K562 (cell line): ENCODE measurements around the gene BRMS1. TPM values are rescaled to one million over a fixed set of nuclear protein-coding genes. Genes with fewer than 3 reads are reported as not detected.

Source experiments
- ATAC-seq: fragments of 200-7000 bp; cut with Tn5 transposase; 3 replicates; pipeline ENCODE4 v1.9.1; 2020; ENCODE audit warnings: moderate library complexity
- BruUV-seq: library from RNA; stranded (reverse); fragments of 400-500 nt; replicated peaks from 2 replicates; lab custom pipeline; 2021; lab: Mats Ljungman, UMichigan
- CTCF ChIA-PET: fragments of 300-600 bp; formaldehyde crosslinking; extraction: SDS; loops from one replicate; lab custom pipeline; 2021; ENCODE audit warnings: low intra/inter-chr PET ratio; lab: Yijun Ruan, JAX
- POLR2A ChIA-PET: fragments of 300-600, 350-650 bp; sonication (Branson Sonifier 250); formaldehyde crosslinking; extraction: SDS; loops from one replicate; lab custom pipeline; 2021; ENCODE audit warnings: antibody characterized with exemption, inconsistent platforms; lab: Yijun Ruan, JAX
- DNase-seq, 4 experiments: peaks; one replicate each; pipeline versions ENCODE4 v3.0.0 to v3.0.0-alpha.2; 2011 to 2018; ENCODE audit warnings: low spot score in 3 of 4, mixed read lengths in 3 of 4; ENCODE audit errors: extremely low read depth in 1 of 4
- FAIRE-seq: peaks from 2 replicates; lab custom pipeline; 2011; peaks lifted over from hg19 to GRCh38; lab: Jason Lieb, UNC
- H2AFZ ChIP-seq: 2 replicates; pipeline ENCODE4 v1.6.0; 2011; ENCODE audit warnings: low read depth, low read length, control low read depth, inconsistent platforms
- H3K27ac ChIP-seq: fragments of 200-600 bp; 3 replicates; pipeline ENCODE4 v1.8.0; 2011; ENCODE audit warnings: low read depth, mild to moderate bottlenecking, control low read depth, inconsistent platforms, low read length, moderate library complexity, mixed read lengths; ENCODE audit errors: extremely low read depth
- H3K27me3 ChIP-seq, 2 experiments: fragments of 300-600 bp in 1 of 2; 2 replicates in 1 of 2; 3 replicates in 1 of 2; pipeline versions ENCODE4 v1.6.0 to v1.8.0; 2011; ENCODE audit warnings: inconsistent platforms in 2 of 2, low read length in 2 of 2, mild to moderate bottlenecking in 1 of 2, mixed read lengths in 1 of 2, moderate library complexity in 1 of 2; ENCODE audit not compliant: control insufficient read depth in 2 of 2, insufficient read depth in 2 of 2
- H3K36me3 ChIP-seq: fragments of 300-600 bp; 3 replicates; pipeline ENCODE4 v1.8.0; 2011; ENCODE audit warnings: mild to moderate bottlenecking, low read length, inconsistent platforms; ENCODE audit not compliant: control insufficient read depth, insufficient read depth
- H3K4me1 ChIP-seq, 2 experiments: fragments of 200-600 bp in 1 of 2; replicated peaks in 1 of 2; 2 replicates in 1 of 2; 3 replicates in 1 of 2; pipeline versions ENCODE4 v1.5.1 to v1.8.0; 2011; ENCODE audit warnings: inconsistent platforms in 2 of 2, low read length in 2 of 2, mild to moderate bottlenecking in 1 of 2, mixed read lengths in 1 of 2, moderate library complexity in 1 of 2; ENCODE audit not compliant: control insufficient read depth in 2 of 2, insufficient read depth in 2 of 2
- H3K4me2 ChIP-seq: 2 replicates; pipeline ENCODE4 v1.6.1; 2011; ENCODE audit warnings: low read length, control low read depth, inconsistent platforms, mixed read lengths; ENCODE audit not compliant: insufficient read depth
- H3K4me3 ChIP-seq: fragments of 200-600 bp; sonication (generic), shearing (Covaris generic); 2 replicates; pipeline ENCODE4 v1.5.1; 2016; ENCODE audit warnings: control low read depth, inconsistent platforms
- H3K79me2 ChIP-seq: fragments of 200-600 bp; 3 replicates; pipeline ENCODE4 v1.8.0; 2011; ENCODE audit warnings: low read length, inconsistent platforms; ENCODE audit not compliant: control insufficient read depth, insufficient read depth
- H3K9ac ChIP-seq, 2 experiments: 2 replicates each; pipeline versions ENCODE4 v1.6.0 to v1.6.1; 2011; ENCODE audit warnings: low read depth in 2 of 2, low read length in 2 of 2, control low read depth in 1 of 2, inconsistent platforms in 1 of 2, mild to moderate bottlenecking in 1 of 2, mixed read lengths in 1 of 2; ENCODE audit not compliant: insufficient read depth in 1 of 2
- H3K9me1 ChIP-seq: one replicate; pipeline ENCODE4 v1.6.0; 2011; ENCODE audit warnings: inconsistent platforms, mild to moderate bottlenecking, low read length, moderate library complexity; ENCODE audit not compliant: control insufficient read depth, insufficient read depth
- H3K9me3 ChIP-seq: replicated peaks from 2 replicates; pipeline ENCODE4 v1.5.1; 2011; ENCODE audit warnings: low read depth, low read length, inconsistent platforms; ENCODE audit not compliant: control insufficient read depth, insufficient read depth
- H4K20me1 ChIP-seq: replicated peaks from 2 replicates; pipeline ENCODE4 v1.6.1; 2011; ENCODE audit warnings: low read length, inconsistent platforms, mixed read lengths; ENCODE audit not compliant: control insufficient read depth, insufficient read depth
- AFF4 ChIP-seq: sonication (generic); formaldehyde crosslinking; IDR thresholded peaks from 2 replicates; pipeline ENCODE4 v1.8.0; 2023; ENCODE audit warnings: mild to moderate bottlenecking, missing genetic modification reagents
- CCNT2 ChIP-seq: IDR thresholded peaks from 2 replicates; pipeline ENCODE4 v1.6.1; 2011; ENCODE audit warnings: borderline replicate concordance, low read depth, mild to moderate bottlenecking, moderate library complexity, mixed read lengths, low read length; ENCODE audit not compliant: insufficient read length; ENCODE audit errors: extremely low read depth
- E2F6 ChIP-seq, 2 experiments: IDR thresholded peaks; 2 replicates each; pipeline ENCODE4 v1.6.1; 2011; ENCODE audit warnings: borderline replicate concordance in 1 of 2, control low read depth in 1 of 2, low read depth in 1 of 2, low read length in 1 of 2, mild to moderate bottlenecking in 1 of 2, mixed read lengths in 1 of 2, moderate library complexity in 1 of 2; ENCODE audit not compliant: insufficient read depth in 1 of 2, insufficient read length in 1 of 2, poor library complexity in 1 of 2, severe bottlenecking in 1 of 2; ENCODE audit errors: extremely low read depth in 1 of 2
- JUN ChIP-seq, 2 experiments: sonication (generic) in 1 of 2; formaldehyde crosslinking in 1 of 2; IDR thresholded peaks; 2 replicates each; pipeline versions ENCODE4 v1.6.1 to v1.8.0; 2012 to 2022; ENCODE audit warnings: borderline replicate concordance in 2 of 2, mild to moderate bottlenecking in 2 of 2, improper control_type of control experiment in 1 of 2, low read depth in 1 of 2, low read length in 1 of 2, missing genetic modification reagents in 1 of 2
- NR2C2 ChIP-seq, 2 experiments: fragments of 200-800 bp in 1 of 2; sonication (Bioruptor generic) in 1 of 2; sonication (generic) in 1 of 2; formaldehyde crosslinking in 1 of 2; IDR thresholded peaks; 2 replicates each; pipeline versions ENCODE4 v1.6.1 to v1.8.0; 2016 to 2022; ENCODE audit warnings: mild to moderate bottlenecking in 1 of 2, missing compliant biosample characterization in 1 of 2, missing genetic modification characterization in 1 of 2, missing genetic modification reagents in 1 of 2
- SP1 ChIP-seq: sonication (generic); formaldehyde crosslinking; IDR thresholded peaks from 2 replicates; pipeline ENCODE4 v1.8.1; 2022; ENCODE audit warnings: mild to moderate bottlenecking, missing genetic modification reagents
- TCF3 ChIP-seq: sonication (generic); formaldehyde crosslinking; IDR thresholded peaks from 2 replicates; pipeline ENCODE4 v1.4.0; 2020; ENCODE audit warnings: mild to moderate bottlenecking, missing genetic modification reagents
- YY1 ChIP-seq, 3 experiments: IDR thresholded peaks; 2 replicates each; pipeline ENCODE4 v1.6.1; 2011; ENCODE audit warnings: low read length in 2 of 3, mild to moderate bottlenecking in 2 of 3, moderate library complexity in 2 of 3, borderline replicate concordance in 1 of 3, control low read depth in 1 of 3, low read depth in 1 of 3; ENCODE audit not compliant: insufficient read depth in 3 of 3, insufficient replicate concordance in 2 of 3, control insufficient read depth in 1 of 3, insufficient read length in 1 of 3; ENCODE audit errors: extremely low read depth in 1 of 3
- ZBTB7A ChIP-seq: IDR thresholded peaks from 2 replicates; pipeline ENCODE4 v1.6.1; 2011; ENCODE audit warnings: low read depth, mild to moderate bottlenecking, low read length, moderate library complexity, borderline replicate concordance; ENCODE audit not compliant: control insufficient read depth
- WGBS: fragments of 100-300 bp; shearing (Covaris generic); methylation state at CpG from one replicate; pipeline ENCODE4 v1.1.6; 2016; ENCODE audit warnings: low coverage, mixed read lengths; ENCODE audit not compliant: insufficient coverage; ENCODE audit errors: missing lambda C conversion rate; 5-methylcytosine and 5-hydroxymethylcytosine counted together
- in situ Hi-C: fragments of 300-500 bp; cut with MboI; formaldehyde crosslinking; loops from 4 replicates; pipeline ENCODE4 v1.15.0; 2018; ENCODE audit warnings: inconsistent platforms, mixed read lengths
- intact Hi-C: fragments of 100-400 bp; cut with micrococcal nuclease; formaldehyde crosslinking; loops from 2 replicates; pipeline ENCODE4 v1.14.2; 2022
- polyA plus RNA-seq, 8 experiments: library from polyadenylated mRNA; depleted of rRNA in 4 of 8; stranded (reverse) in 5 of 8; unstranded in 3 of 8; fragments of >200 nt; fragmentation: Nextera tagmentation in 2 of 8; fragmentation: Illumina TruSeq in 1 of 8; extraction: Ambion mirVana in 2 of 8; extraction: Trizol in 1 of 8; gene quantifications; 2 replicates each; pipeline versions ENCODE4 v1.2.1 to v1.2.3, GENCODE V29; 2011 to 2014; ENCODE audit warnings: inconsistent platforms in 1 of 8, missing spikeins in 1 of 8
- total RNA-seq, 7 experiments: library from RNA; depleted of rRNA in 6 of 7; stranded (reverse); fragments of >200 nt in 6 of 7; fragmentation: Illumina TruSeq in 2 of 7; extraction: Trizol in 2 of 7; gene quantifications; 2 replicates each; pipeline versions ENCODE4 v1.2.1 to v1.2.3, GENCODE V29; 2011 to 2021; ENCODE audit warnings: low replicate concordance in 1 of 7

The BRMS1 gene
- total and polyA plus RNA-seq, 9 of the 15 experiments (the other 6 are each of a cell fraction or from before 2014, with no cell fraction given): 2.2 to 78.8 (median 33.4) TPM

- Histone ChIP-seq H3K4me2 (peak overlapping the region; percentile 85), H2AFZ (peak overlapping the region; percentile 98), H4K20me1 (no peaks in the 10 kb centered on the region), H3K9me3 (no peaks in the 10 kb centered on the region), H3K27ac (peak overlapping the region; percentile 60), H3K4me3 (peak overlapping the region; percentile 49), H3K79me2 (no peaks in the 10 kb centered on the region), H3K4me1 (peaks cover 23 to 66% of the 10 kb centered on the region in 2 experiments), H3K27me3 (no peaks in the 10 kb centered on the region), H3K9ac (peak overlapping the region; percentile 38 to 89), H3K36me3 (no peaks in the 10 kb centered on the region), H3K9me1 (no peaks in the 10 kb centered on the region)
- 6% methylated on average over 31 of the region's 52 CpGs for WGBS
- ChIA-PET CTCF (interaction anchor here (0.9 to 2.9 kb wide), 7 partner anchors 9 to 365 kb away, joined by 3 to 37 read pairs (median 4); partner anchors contain the start of genes MRPL11 and RBM4B), POLR2A (interaction anchor here (0.5 to 2.6 kb wide), 18 partner anchors 9 to 543 kb away, joined by 3 to 16 read pairs (median 4); partner anchors contain the start of genes PELI3, RBM4B and YIF1A)
- intact Hi-C loops (loop anchor here (1.0 to 2.0 kb wide), 3 partner anchors 16 to 76 kb away; partner anchors contain the start of gene RIN1), in situ Hi-C loops (no loop called here)
- no TSS peak for BruUV-seq
- peak; percentile 98 for FAIRE-seq
- DNase-seq: peak; percentile 98 to 99 (median 98)
- peak; percentile 94 for ATAC-seq
- peak in 1 of 2 experiments; percentile 74 for TF ChIP-seq E2F6 (IDR thresholded peaks at IDR 0.05; ENCODE audit: borderline replicate concordance in 1 of 2, extremely low read depth in 1 of 2, insufficient read depth in 1 of 2, insufficient read length in 1 of 2, low read depth in 1 of 2, low read length in 1 of 2, poor library complexity in 1 of 2, severe bottlenecking in 1 of 2)
- peak in 1 of 3 experiments; percentile 20 for TF ChIP-seq YY1 (IDR thresholded peaks at IDR 0.05; ENCODE audit: borderline replicate concordance in 1 of 3, control insufficient read depth in 1 of 3, extremely low read depth in 1 of 3, insufficient read depth in 3 of 3, insufficient read length in 1 of 3, insufficient replicate concordance in 2 of 3, low read depth in 1 of 3, low read length in 2 of 3)
- TF ChIP-seq SP1 (CRISPR knock-in tag): no peak
- TF ChIP-seq TCF3 (CRISPR knock-in tag): no peak
- TF ChIP-seq CCNT2: peak; percentile 35
- 0 out of 2 replicates have a peak, but pooled peaks have one; percentile 71 for TF ChIP-seq AFF4 (CRISPR knock-in tag)
- peak; percentile 18; the same call in 1 of the 2 replicates for TF ChIP-seq ZBTB7A
- no peak; the same call in none of the 2 replicates for TF ChIP-seq NR2C2 (CRISPR knock-in tag; IDR thresholded peaks at IDR 0.05)
- TF ChIP-seq NR2C2 (tag; IDR thresholded peaks at IDR 0.05): peak; percentile 86
- 0 out of 2 replicates have a peak, but pooled peaks have one; percentile 15 for TF ChIP-seq JUN (IDR thresholded peaks at IDR 0.05; ENCODE audit: borderline replicate concordance, low read depth, low read length)
- no peak for TF ChIP-seq JUN (CRISPR knock-in tag; IDR thresholded peaks at IDR 0.05; ENCODE audit: borderline replicate concordance)
Measured at GRCh38 chr11:66312549-66313320, 32.2 kb downstream of the BRMS1 start.
